Measurements from ENCODE around the gene ZDHHC14. TPM values are rescaled to one million over a fixed set of nuclear protein-coding genes. Genes with fewer than 3 reads are reported as not detected.

ZDHHC14 gene
- total RNA-seq, 2 donors from 2014 or later = 10.2 to 10.6 TPM

DNA sequence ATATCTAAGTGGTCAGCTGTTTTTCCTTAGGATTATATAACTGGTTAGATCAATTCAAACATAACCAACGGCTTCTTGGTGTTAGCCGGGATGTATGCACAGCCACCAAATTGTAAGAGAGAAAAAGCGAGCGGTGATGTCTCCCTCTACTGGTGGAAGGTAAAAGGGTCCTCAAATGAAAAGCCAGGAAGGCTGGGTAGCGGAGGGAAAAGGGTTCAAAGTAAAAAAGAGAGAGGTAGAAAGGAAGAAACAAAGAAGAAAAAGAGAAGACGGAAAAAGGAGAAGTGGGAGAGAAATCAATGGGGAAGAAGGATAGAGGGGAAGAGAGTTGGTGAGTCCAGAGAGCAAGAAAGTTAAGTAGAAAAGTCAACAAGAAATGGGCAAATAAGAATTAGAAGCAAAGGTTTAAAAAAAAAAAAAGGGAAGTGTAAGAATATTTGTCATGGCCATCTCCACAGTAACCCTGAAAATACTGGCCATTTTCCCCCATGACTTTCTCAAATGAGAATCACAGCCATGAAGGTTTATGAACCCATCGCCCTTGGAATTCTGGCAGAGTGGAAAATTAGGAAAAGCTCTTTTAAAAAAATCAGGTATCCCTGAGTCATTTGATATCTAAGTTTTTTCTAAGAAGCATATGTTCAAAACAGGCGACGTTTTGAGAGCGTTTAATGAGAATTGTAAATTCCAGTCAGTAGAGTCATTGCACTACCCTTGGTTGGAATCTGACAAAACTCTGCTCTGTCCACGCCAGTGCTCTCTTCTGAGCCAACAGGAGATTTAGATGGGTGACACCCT is 286.4 kb downstream of the ZDHHC14 start:
- peak; percentile 51 to 64 (median 58) for DNase-seq
- no peak for TF ChIP-seq POLR2A (IDR thresholded peaks at IDR 0.05)
- peak; percentile 72 to 95 (median 84) for TF ChIP-seq CTCF (IDR thresholded peaks at IDR 0.05)
- peak; percentile 72 for ATAC-seq
- intact Hi-C loops (cut with DNase I) = loop anchor here (5.0 kb wide), 1 partner anchor 350 kb away; no protein-coding TSS in a partner anchor
- Histone ChIP-seq H3K9me3 (no peaks in the 10 kb centered on the region), H3K4me3 (no peak overlapping the region), H3K4me1 (no peaks in the 10 kb centered on the region), H3K27me3 (no peaks in the 10 kb centered on the region), H3K36me3 (replicated peaks in 1 of 2; ENCODE audit: insufficient read depth in 1 of 2, low read depth in 2 of 2) (no peaks in the 10 kb centered on the region), H3K27ac (no peak overlapping the region)
- WGBS, 2 donors = 37 to 38% methylated on average over 11 of the region's 11 CpGs

DNA sequence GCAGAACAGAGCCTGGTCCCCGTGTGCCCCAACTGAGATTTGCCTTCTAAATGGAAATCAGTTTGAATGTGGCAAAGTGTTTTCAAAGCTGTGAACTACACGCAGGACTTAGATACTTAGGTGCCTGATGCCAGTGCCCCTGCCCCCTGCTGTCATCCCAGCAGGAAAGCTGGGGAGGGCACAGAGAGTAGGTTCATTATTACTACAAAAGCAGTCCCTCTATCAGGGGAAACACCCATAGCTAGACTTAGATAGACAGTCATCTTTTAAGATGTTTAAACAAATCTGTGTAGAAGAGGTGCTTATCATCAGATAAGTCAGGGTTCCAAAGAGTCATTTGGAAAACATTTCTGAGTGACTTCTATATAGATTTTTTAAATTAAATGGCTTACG is 287.0 kb downstream of the ZDHHC14 start:
- Histone ChIP-seq H3K27me3 (no peaks in the 10 kb centered on the region), H3K9me3 (no peaks in the 10 kb centered on the region), H3K4me3 (no peak overlapping the region), H3K4me1 (no peaks in the 10 kb centered on the region), H3K36me3 (replicated peaks in 1 of 2; ENCODE audit: insufficient read depth in 1 of 2, low read depth in 2 of 2) (no peaks in the 10 kb centered on the region), H3K27ac (no peak overlapping the region)
- 78 to 87% methylated on average over 3 of the region's 3 CpGs for WGBS, 2 donors
- intact Hi-C loops (cut with DNase I) = loop anchor here (5.0 kb wide), 1 partner anchor 351 kb away; no protein-coding TSS in a partner anchor
- DNase-seq = no peak
- no peak for ATAC-seq
- TF ChIP-seq CTCF (IDR thresholded peaks at IDR 0.05) = no peak

- H3K27me3 ChIP-seq = no peaks in the 10 kb centered on the region
- no peaks in the 10 kb centered on the region for H3K36me3 ChIP-seq (replicated peaks in 1 of 2; ENCODE audit: insufficient read depth in 1 of 2, low read depth in 2 of 2)
- TF ChIP-seq CTCF (IDR thresholded peaks at IDR 0.05) (no peak), POLR2A (IDR thresholded peaks at IDR 0.05) (no peak)
- H3K9me3 ChIP-seq = no peaks in the 10 kb centered on the region
- intact Hi-C loops (cut with DNase I) = loop anchor here (5.0 kb wide), 1 partner anchor 351 kb away; no protein-coding TSS in a partner anchor
- no peaks in the 10 kb centered on the region for H3K4me1 ChIP-seq
- WGBS, 2 donors = 73 to 81% methylated on average over 2 of the region's 2 CpGs
- no peak overlapping the region for H3K27ac ChIP-seq
- no peak overlapping the region for H3K4me3 ChIP-seq
- no peak for DNase-seq
- no peak for ATAC-seq
These were observed 287.7 kb downstream of the ZDHHC14 start for GRCh38 chr6:157668713-157669112.

DNA sequence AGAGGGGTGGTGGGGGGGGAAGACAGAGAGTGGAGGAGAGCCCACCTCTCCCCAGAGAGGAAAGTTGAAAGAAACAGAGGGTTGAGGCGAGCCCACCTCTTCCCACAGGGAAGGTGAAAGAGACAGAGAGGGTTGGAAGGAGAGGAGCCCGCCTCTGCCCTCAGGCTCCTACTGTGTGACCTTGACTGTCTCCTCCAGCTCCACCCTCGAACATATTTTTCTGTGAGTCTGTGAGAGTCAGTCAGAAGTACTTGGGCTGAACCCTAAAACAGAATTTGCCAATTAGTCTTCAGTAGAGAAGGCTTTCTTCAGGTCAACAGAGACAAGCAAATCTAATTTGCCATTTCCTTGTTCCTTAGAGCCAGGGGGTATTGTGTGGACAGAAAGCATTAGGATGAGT is 288.3 kb downstream of the ZDHHC14 start:
- no peaks in the 10 kb centered on the region for H3K4me1 ChIP-seq
- H3K27me3 ChIP-seq = no peaks in the 10 kb centered on the region
- TF ChIP-seq CTCF (IDR thresholded peaks at IDR 0.05) (no peak), POLR2A (IDR thresholded peaks at IDR 0.05) (no peak)
- H3K9me3 ChIP-seq = no peaks in the 10 kb centered on the region
- 67 to 69% methylated on average over 3 of the region's 3 CpGs for WGBS, 2 donors
- no peak overlapping the region for H3K4me3 ChIP-seq
- H3K36me3 ChIP-seq (replicated peaks in 1 of 2; ENCODE audit: insufficient read depth in 1 of 2, low read depth in 2 of 2) = no peaks in the 10 kb centered on the region
- H3K27ac ChIP-seq = no peak overlapping the region
- DNase-seq (no peak), ATAC-seq (no peak)
- intact Hi-C loops (cut with DNase I) = loop anchor here (5.0 kb wide), 1 partner anchor 352 kb away; no protein-coding TSS in a partner anchor

Measured in body of pancreas (tissue), 4 donors.